Measurements from ENCODE around the gene CCDC40. TPM values are rescaled to one million over a fixed set of nuclear protein-coding genes. Genes with fewer than 3 reads are reported as not detected.

The CCDC40 gene
- total RNA-seq, 2 donors from 2014 or later: 1.2 to 3.6 TPM

DNA sequence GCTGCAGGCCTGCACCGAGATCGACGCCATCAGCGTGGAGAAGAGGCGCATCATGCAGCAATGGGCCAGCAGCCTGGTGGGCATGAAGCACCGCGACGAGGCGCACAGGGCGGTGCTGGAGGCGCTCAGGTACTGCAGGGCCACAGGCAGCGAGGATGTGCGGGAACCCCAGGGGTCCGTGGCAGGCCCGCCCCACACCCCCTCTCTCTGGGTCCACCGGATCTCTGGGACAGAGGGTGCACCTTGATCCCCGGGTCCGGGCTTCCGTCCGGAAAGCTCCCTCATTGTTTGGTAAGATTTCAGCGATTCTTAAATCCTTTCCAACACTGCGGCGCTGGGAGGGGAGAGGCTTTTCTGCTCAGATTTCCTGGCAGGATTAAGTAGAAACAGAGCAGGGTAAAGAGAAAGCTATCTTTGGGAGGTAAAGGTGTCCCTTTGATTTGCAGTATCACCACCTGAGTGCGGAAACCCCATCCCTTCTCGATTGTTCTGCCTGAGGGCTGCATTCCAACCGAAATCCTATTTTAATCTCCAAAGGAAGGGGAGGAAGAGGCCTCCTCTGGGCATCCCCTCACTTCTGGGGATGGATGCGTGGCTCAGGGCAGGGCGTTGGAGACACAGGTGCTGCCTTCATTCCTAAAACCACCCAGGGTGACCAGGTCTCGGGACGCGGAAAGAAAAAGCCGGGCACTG, 29.2 kb downstream of the CCDC40 start:
- intact Hi-C loops (cut with DNase I): no loop called here
- Histone ChIP-seq H3K9ac (ENCODE audit: low read depth in 2 of 2, low read length in 2 of 2) (no peak overlapping the region), H3K4me3 (no peak overlapping the region), H3K27me3 (no peaks in the 10 kb centered on the region), H3K36me3 (no peaks in the 10 kb centered on the region), H3K27ac (no peak overlapping the region), H3K9me3 (no peaks in the 10 kb centered on the region), H3K4me1 (no peaks in the 10 kb centered on the region)
- no peak for DNase-seq
- no peak for TF ChIP-seq CTCF (IDR thresholded peaks at IDR 0.05)

GRCh38 chr17:80067393-80067986, 31.0 kb downstream of the CCDC40 start:
- DNase-seq: no peak
- no peaks in the 10 kb centered on the region for H3K4me1 ChIP-seq
- TF ChIP-seq CTCF (IDR thresholded peaks at IDR 0.05): no peak
- no peaks in the 10 kb centered on the region for H3K27me3 ChIP-seq
- no peak overlapping the region for H3K4me3 ChIP-seq
- no peaks in the 10 kb centered on the region for H3K36me3 ChIP-seq
- no peak overlapping the region for H3K27ac ChIP-seq
- H3K9ac ChIP-seq (ENCODE audit: low read depth in 2 of 2, low read length in 2 of 2): no peak overlapping the region
- intact Hi-C loops (cut with DNase I): no loop called here
- H3K9me3 ChIP-seq: no peaks in the 10 kb centered on the region

DNA sequence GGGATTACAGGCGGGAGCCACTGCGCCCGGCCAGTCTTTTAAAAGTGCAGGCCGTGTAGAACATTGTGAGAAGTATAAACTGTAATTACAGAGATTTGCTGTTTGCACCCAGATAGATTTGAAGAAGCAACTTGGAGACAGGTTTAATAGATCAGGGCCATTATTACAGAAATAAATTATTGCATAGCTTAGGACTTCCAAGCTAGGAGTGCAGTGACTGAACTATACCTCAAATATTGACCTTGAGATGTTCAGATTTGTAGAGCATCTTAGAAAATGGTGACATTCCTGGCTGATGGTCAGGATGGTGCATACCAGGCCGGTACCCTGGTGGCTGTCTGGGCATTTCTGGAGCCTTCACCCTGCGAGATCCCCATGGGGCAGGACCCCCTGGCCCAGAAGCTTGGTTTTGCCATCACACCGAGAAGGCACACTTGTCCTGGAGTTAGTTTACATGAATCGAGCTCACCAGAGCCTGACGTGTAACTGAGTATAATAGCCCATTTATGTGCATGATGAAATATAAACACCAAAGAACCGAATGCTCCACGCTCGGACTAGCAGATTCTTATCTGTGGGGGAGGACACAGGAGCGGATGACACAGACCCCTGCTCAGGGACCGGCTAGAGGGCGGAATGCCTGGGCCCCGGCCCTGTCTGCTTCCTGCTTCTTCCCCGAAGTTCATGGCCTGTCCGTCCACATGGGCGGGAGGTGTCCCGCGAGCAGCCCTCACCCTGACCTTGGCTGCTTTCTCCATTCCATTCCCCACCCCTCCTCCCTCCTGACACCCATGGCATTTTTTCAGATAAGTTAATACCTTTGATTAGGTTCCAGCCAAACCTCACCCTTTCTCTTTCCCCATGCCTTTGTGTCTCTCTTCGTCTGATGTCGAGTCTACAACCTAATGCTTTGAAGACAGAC, 32.1 kb downstream of the CCDC40 start:
- H3K9ac ChIP-seq (ENCODE audit: low read depth in 2 of 2, low read length in 2 of 2): no peak overlapping the region
- H3K27me3 ChIP-seq: no peaks in the 10 kb centered on the region
- H3K27ac ChIP-seq: no peak overlapping the region
- no peaks in the 10 kb centered on the region for H3K4me1 ChIP-seq
- intact Hi-C loops (cut with DNase I): no loop called here
- no peaks in the 10 kb centered on the region for H3K9me3 ChIP-seq
- no peak for TF ChIP-seq CTCF (IDR thresholded peaks at IDR 0.05)
- DNase-seq: no peak
- H3K4me3 ChIP-seq: no peak overlapping the region
- no peaks in the 10 kb centered on the region for H3K36me3 ChIP-seq

- H3K27ac ChIP-seq: peak overlapping the region; percentile 60
- intact Hi-C loops (cut with DNase I): no loop called here
- H3K9ac ChIP-seq (ENCODE audit: low read depth in 2 of 2, low read length in 2 of 2): peak overlapping the region; percentile 46 to 50
- H3K9me3 ChIP-seq: no peaks in the 10 kb centered on the region
- H3K4me3 ChIP-seq: no peak overlapping the region
- no peaks in the 10 kb centered on the region for H3K36me3 ChIP-seq
- no peak for DNase-seq
- H3K4me1 ChIP-seq: no peaks in the 10 kb centered on the region
- TF ChIP-seq CTCF (IDR thresholded peaks at IDR 0.05): no peak
- H3K27me3 ChIP-seq: no peaks in the 10 kb centered on the region
Measured at GRCh38 chr17:80070375-80071115, 34.1 kb downstream of the CCDC40 start.
